Upper lobe of left lung (tissue), 6 donors: ENCODE measurements around the gene CERKL. TPM values are rescaled to one million over a fixed set of nuclear protein-coding genes. Genes with fewer than 3 reads are reported as not detected.

Experiments used
- ATAC-seq, 2 donors: fragments of 200-7000 bp; cut with Tn5 transposase; one replicate each; pipeline ENCODE4 v1.9.1; 2022; ENCODE audit warnings: mild to moderate bottlenecking in 2 of 2, moderate library complexity in 2 of 2; ENCODE audit not compliant: low FRiP score in 2 of 2
- DNase-seq, 2 donors: peaks; one replicate each; pipeline ENCODE4 v3.0.0-alpha.2; 2019 to 2020
- H3K27ac ChIP-seq, 4 donors: fragments of 200-600 bp; sonication (generic); one replicate each; pipeline ENCODE4 v1.5.1; 2016 to 2019
- H3K27me3 ChIP-seq, 4 donors: fragments of 200-600 bp; sonication (generic); one replicate each; pipeline ENCODE4 v1.5.1; 2017 to 2019
- H3K36me3 ChIP-seq, 4 donors: fragments of 200-600 bp; sonication (generic); one replicate each; pipeline ENCODE4 v1.5.1; 2016 to 2019
- H3K4me1 ChIP-seq, 4 donors: fragments of 200-600 bp; sonication (generic); one replicate each; pipeline ENCODE4 v1.5.1; 2018 to 2019
- H3K4me3 ChIP-seq, 4 donors: fragments of 200-600 bp; sonication (generic); one replicate each; pipeline ENCODE4 v1.5.1; 2017 to 2019; ENCODE audit warnings: mild to moderate bottlenecking in 2 of 4, moderate library complexity in 1 of 4
- H3K9me3 ChIP-seq, 4 donors: fragments of 200-600 bp; sonication (generic); one replicate each; pipeline ENCODE4 v1.5.1; 2018 to 2019
- EP300 ChIP-seq, 4 donors: sonication (generic); formaldehyde crosslinking; IDR thresholded peaks; one replicate each; pipeline ENCODE4 v1.5.1; 2017; ENCODE audit warnings: antibody characterized with exemption in 4 of 4, control low read depth in 2 of 4
- POLR2A ChIP-seq, 4 donors: fragments of 450-650 bp; IDR thresholded peaks; one replicate each; pipeline ENCODE4 v1.5.1; 2016 to 2017; ENCODE audit warnings: antibody characterized with exemption in 4 of 4, mild to moderate bottlenecking in 2 of 4
- POLR2AphosphoS5 ChIP-seq, 2 donors: sonication (generic); formaldehyde crosslinking; IDR thresholded peaks; one replicate each; pipeline ENCODE4 v1.5.1; 2017; ENCODE audit warnings: antibody characterized with exemption in 2 of 2
- WGBS, 2 donors: methylation state at CpG; one replicate each; pipeline ENCODE4 v1.1.5; 2017 to 2018; 5-methylcytosine and 5-hydroxymethylcytosine counted together
- total RNA-seq, 6 donors: library from RNA; depleted of rRNA in 4 of 6; stranded (reverse); fragments of >200 nt in 4 of 6; gene quantifications; one replicate each; pipeline versions ENCODE4 v1.1.0 to v1.2.1, GENCODE V29; 2016 to 2021
- TF ChIP-seq, protein P1 (sequence below), 6 experiments: fragments of 450-650 bp in 4 of 6; fragments of 200-600 bp in 2 of 6; sonication (generic) in 2 of 6; IDR thresholded peaks; one replicate each; pipeline ENCODE4 v1.5.1; 2016 to 2019; ENCODE audit warnings: antibody characterized with exemption in 6 of 6
- donor health status: DM: no; HTN: no; CAD: no; lungs with moderate emphysema.
- donor health status: DM: no; HTN: yes; CAD: no; lungs with severe emphysema.

Gene CERKL
- total RNA-seq, 6 donors from 2014 or later, result 0.37 to 23.1 (median 1.7) TPM; not detected in 1

DNA sequence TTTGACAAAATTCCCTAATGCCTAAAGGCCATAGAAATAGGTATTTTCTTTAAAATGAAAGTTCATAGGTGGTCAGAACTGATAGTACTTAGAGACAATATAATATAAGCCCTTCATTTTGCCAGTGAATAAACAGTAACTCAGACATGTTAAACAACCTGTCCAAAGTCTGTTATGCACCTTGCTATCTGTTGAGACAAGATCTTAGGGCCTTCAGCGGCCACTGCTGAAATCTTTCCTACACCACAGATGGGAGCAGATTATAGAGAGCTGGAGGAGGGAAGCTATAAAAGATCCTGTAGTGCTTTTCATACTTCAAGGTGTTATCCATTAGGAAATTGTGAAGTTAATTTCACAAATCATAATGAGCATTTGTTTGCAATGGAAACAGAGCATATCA, 13.8 kb downstream of the CERKL start:
- no peak overlapping the region for H3K27ac ChIP-seq
- TF ChIP-seq POLR2A (IDR thresholded peaks at IDR 0.05) (no peak), POLR2AphosphoS5 (IDR thresholded peaks at IDR 0.05) (no peak), EP300 (IDR thresholded peaks at IDR 0.05) (no peak)
- TF ChIP-seq, protein P1, sequence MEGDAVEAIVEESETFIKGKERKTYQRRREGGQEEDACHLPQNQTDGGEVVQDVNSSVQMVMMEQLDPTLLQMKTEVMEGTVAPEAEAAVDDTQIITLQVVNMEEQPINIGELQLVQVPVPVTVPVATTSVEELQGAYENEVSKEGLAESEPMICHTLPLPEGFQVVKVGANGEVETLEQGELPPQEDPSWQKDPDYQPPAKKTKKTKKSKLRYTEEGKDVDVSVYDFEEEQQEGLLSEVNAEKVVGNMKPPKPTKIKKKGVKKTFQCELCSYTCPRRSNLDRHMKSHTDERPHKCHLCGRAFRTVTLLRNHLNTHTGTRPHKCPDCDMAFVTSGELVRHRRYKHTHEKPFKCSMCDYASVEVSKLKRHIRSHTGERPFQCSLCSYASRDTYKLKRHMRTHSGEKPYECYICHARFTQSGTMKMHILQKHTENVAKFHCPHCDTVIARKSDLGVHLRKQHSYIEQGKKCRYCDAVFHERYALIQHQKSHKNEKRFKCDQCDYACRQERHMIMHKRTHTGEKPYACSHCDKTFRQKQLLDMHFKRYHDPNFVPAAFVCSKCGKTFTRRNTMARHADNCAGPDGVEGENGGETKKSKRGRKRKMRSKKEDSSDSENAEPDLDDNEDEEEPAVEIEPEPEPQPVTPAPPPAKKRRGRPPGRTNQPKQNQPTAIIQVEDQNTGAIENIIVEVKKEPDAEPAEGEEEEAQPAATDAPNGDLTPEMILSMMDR (IDR thresholded peaks at IDR 0.05), result no peak
- 76 to 78% methylated on average over 1 of the region's 1 CpG for WGBS, 2 donors
- no peak for ATAC-seq
- DNase-seq, result no peak
- H3K9me3 ChIP-seq, result no peaks in the 10 kb centered on the region
- H3K27me3 ChIP-seq, result no peaks in the 10 kb centered on the region
- no peaks in the 10 kb centered on the region for H3K4me1 ChIP-seq
- no peak overlapping the region for H3K4me3 ChIP-seq
- H3K36me3 ChIP-seq, result no peaks in the 10 kb centered on the region

DNA sequence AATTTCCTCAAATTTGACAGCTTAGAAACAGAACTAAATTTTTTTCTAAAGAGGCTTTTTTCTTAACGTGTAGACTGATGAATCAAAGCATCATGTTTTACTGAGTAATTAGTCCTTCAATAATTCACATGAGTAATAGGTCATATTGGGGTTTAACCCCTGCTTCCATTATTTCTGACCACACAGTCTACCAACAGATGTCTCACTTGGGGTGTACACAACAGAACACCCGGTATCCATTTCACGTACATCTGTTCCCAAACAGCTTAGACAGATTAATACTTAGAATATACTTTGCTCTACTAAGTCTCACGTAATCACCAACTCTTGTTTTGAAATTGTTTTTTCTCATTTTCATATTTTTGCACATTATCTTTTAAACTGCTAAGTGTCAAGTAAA, 14.8 kb downstream of the CERKL start:
- no peak overlapping the region for H3K27ac ChIP-seq
- no peak for DNase-seq
- H3K4me3 ChIP-seq, result no peak overlapping the region
- 80 to 82% methylated on average over 4 of the region's 4 CpGs for WGBS, 2 donors
- no peaks in the 10 kb centered on the region for H3K27me3 ChIP-seq
- ATAC-seq, result no peak
- H3K4me1 ChIP-seq, result no peaks in the 10 kb centered on the region
- no peaks in the 10 kb centered on the region for H3K36me3 ChIP-seq
- H3K9me3 ChIP-seq, result no peaks in the 10 kb centered on the region
- TF ChIP-seq, protein P1 (IDR thresholded peaks at IDR 0.05), result no peak
- TF ChIP-seq POLR2AphosphoS5 (IDR thresholded peaks at IDR 0.05), result no peak
- TF ChIP-seq POLR2A (IDR thresholded peaks at IDR 0.05), result no peak
- TF ChIP-seq EP300 (IDR thresholded peaks at IDR 0.05), result no peak

DNA sequence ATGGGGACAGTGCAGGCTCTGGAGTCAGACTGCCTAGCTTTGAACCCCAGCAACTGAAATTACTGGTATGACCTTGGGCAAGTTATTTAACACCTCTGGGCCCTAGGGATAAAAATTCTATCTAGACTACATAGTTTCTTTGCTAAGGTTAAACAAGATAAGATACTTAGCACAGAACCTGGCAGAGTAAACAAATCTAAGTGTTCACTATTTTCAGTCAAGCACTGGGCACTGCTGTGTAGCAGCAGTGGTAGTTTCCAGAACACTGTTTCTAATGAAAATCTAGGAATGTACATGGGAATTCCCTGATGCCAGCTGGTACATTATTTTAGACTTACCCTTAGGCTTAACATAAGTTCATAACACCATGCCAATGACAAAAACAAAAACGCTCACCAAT, 17.2 kb downstream of the CERKL start:
- Histone ChIP-seq H3K4me1 (no peaks in the 10 kb centered on the region), H3K27me3 (no peaks in the 10 kb centered on the region), H3K36me3 (no peaks in the 10 kb centered on the region), H3K27ac (no peak overlapping the region), H3K4me3 (no peak overlapping the region), H3K9me3 (no peaks in the 10 kb centered on the region)
- DNase-seq (no peak), ATAC-seq (no peak)
- WGBS, 2 donors, result 22 to 31% methylated on average over 1 of the region's 1 CpG
- TF ChIP-seq POLR2AphosphoS5 (IDR thresholded peaks at IDR 0.05), result no peak
- TF ChIP-seq EP300 (IDR thresholded peaks at IDR 0.05), result no peak
- no peak for TF ChIP-seq POLR2A (IDR thresholded peaks at IDR 0.05)
- TF ChIP-seq, protein P1 (IDR thresholded peaks at IDR 0.05), result no peak

DNA sequence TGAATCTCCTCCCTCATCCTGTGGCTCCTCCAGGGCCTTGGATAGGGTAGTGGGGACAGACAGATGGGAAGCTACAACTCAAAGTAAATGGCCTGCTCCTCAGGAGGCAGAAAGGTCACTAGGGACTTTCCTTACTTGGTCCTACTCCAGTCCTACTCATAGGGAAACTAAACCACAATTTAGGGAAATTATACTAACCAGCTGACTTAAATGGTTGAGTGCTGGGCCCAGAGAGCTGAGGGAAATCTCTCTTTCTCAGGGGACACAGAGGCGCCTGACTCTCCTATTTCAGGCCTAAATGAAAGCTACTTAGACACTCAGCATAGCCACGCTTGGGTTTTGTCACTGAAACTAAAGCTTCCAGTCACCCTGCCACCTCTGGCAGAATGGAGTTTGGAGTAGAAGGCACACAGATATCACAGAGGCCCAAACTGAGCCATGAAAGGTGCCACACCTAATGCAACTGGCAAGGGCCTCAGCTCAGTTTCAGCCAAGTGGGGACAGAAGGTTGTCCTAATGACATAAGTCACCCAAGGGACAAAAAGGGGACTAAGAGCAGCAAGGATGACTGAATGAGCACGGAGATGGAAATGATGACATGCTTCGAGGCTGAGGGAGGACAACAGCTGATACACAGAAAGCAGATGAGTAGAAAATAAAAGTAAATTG, 24.0 kb downstream of the CERKL start:
- ATAC-seq (no peak), DNase-seq (no peak)
- 87 to 94% methylated on average over 4 of the region's 4 CpGs for WGBS, 2 donors
- no peaks in the 10 kb centered on the region for H3K9me3 ChIP-seq
- no peaks in the 10 kb centered on the region for H3K4me1 ChIP-seq
- H3K36me3 ChIP-seq, result no peaks in the 10 kb centered on the region
- no peak overlapping the region for H3K27ac ChIP-seq
- TF ChIP-seq POLR2AphosphoS5 (IDR thresholded peaks at IDR 0.05) (no peak), POLR2A (IDR thresholded peaks at IDR 0.05) (no peak), EP300 (IDR thresholded peaks at IDR 0.05) (no peak)
- TF ChIP-seq, protein P1 (IDR thresholded peaks at IDR 0.05), result no peak
- H3K27me3 ChIP-seq, result no peaks in the 10 kb centered on the region
- no peak overlapping the region for H3K4me3 ChIP-seq
